C4-2B (cell line): Measurements from ENCODE around the gene PNLIPRP3.

Experiments
- CTCF ChIP-seq: fragments of 450-650 bp; conservative IDR thresholded peaks from 2 replicates; pipeline ENCODE4 v1.5.1; 2017; ENCODE audit warnings: mild to moderate bottlenecking
- ZFX ChIP-seq: fragments of 450-650 bp; IDR thresholded peaks from 2 replicates; pipeline ENCODE4 v1.6.1; 2017

GRCh38 chr10:116464257-116464656 is 36.6 kb downstream of the PNLIPRP3 start:
- TF ChIP-seq CTCF (no peak), ZFX (no peak)
